Endothelial cell of umbilical vein (primary cell): Measurements from ENCODE around the gene CNEP1R1. TPM values are rescaled to one million over a fixed set of nuclear protein-coding genes. Genes with fewer than 3 reads are reported as not detected.

ENCODE experiments used
- BruUV-seq: library from RNA; stranded (reverse); fragments of 400-500 nt; replicated peaks from 2 replicates; lab custom pipeline; 2021; lab: Mats Ljungman, UMichigan
- CTCF ChIA-PET: fragments of 300-600, 350-600 bp; sonication (Branson Sonifier 250); formaldehyde crosslinking; loops from one replicate; lab custom pipeline; 2021; ENCODE audit warnings: antibody characterized with exemption, inconsistent platforms; lab: Charles Lee
- POLR2A ChIA-PET: fragments of 300-600, 350-600 bp; sonication (Branson Sonifier 250); formaldehyde crosslinking; loops from one replicate; lab custom pipeline; 2021; ENCODE audit warnings: antibody characterized with exemption, inconsistent platforms; lab: Charles Lee
- DNase-seq: peaks from one replicate; pipeline ENCODE4 v3.0.0-alpha.2; 2011; ENCODE audit warnings: low read depth, low spot score
- FAIRE-seq: peaks from 2 replicates; lab custom pipeline; 2011; peaks lifted over from hg19 to GRCh38; lab: Jason Lieb, UNC
- H2AFZ ChIP-seq: 2 replicates; pipeline ENCODE4 v1.6.0; 2012; ENCODE audit warnings: low read depth, low read length, control low read depth, inconsistent platforms
- H3K27ac ChIP-seq: 2 replicates; pipeline ENCODE4 v1.5.1; 2011; ENCODE audit warnings: low read depth, mild to moderate bottlenecking, control low read depth, low read length, moderate library complexity; ENCODE audit not compliant: insufficient read depth
- H3K27me3 ChIP-seq, 2 experiments: 2 replicates each; pipeline versions ENCODE4 v1.6.0 to v1.6.1; 2011; ENCODE audit warnings: low read length in 2 of 2, mixed read lengths in 1 of 2; ENCODE audit not compliant: control insufficient read depth in 2 of 2, insufficient read depth in 2 of 2
- H3K36me3 ChIP-seq, 2 experiments: 2 replicates in 1 of 2; 3 replicates in 1 of 2; pipeline ENCODE4 v1.5.1; 2011; ENCODE audit warnings: low read length in 2 of 2, mild to moderate bottlenecking in 1 of 2, moderate library complexity in 1 of 2; ENCODE audit not compliant: control insufficient read depth in 2 of 2, insufficient read depth in 2 of 2; ENCODE audit errors: extremely low read depth in 1 of 2
- H3K4me1 ChIP-seq: 3 replicates; pipeline ENCODE4 v1.5.1; 2011; ENCODE audit warnings: mild to moderate bottlenecking, low read length; ENCODE audit not compliant: control insufficient read depth, insufficient read depth; ENCODE audit errors: extremely low read depth
- H3K4me2 ChIP-seq: 2 replicates; pipeline ENCODE4 v1.6.1; 2011; ENCODE audit warnings: low read length, control low read depth, mixed read lengths; ENCODE audit not compliant: insufficient read depth
- H3K4me3 ChIP-seq, 3 experiments: fragments of 200-600 bp in 1 of 3; sonication (generic), shearing (Covaris generic) in 1 of 3; replicated peaks in 1 of 3; 2 replicates each; pipeline ENCODE4 v1.5.1; 2011 to 2016; ENCODE audit warnings: control low read depth in 3 of 3, low read length in 3 of 3, mild to moderate bottlenecking in 2 of 3, inconsistent platforms in 1 of 3, low read depth in 1 of 3, moderate library complexity in 1 of 3; ENCODE audit not compliant: insufficient read depth in 1 of 3
- H3K79me2 ChIP-seq: 2 replicates; pipeline ENCODE4 v1.6.0; 2012; ENCODE audit warnings: low read length, inconsistent platforms; ENCODE audit not compliant: control insufficient read depth, insufficient read depth
- H3K9ac ChIP-seq: replicated peaks from 2 replicates; pipeline ENCODE3; 2011; ENCODE audit warnings: low read length, control low read depth; ENCODE audit not compliant: insufficient read depth; ENCODE audit errors: extremely low read depth
- H3K9me1 ChIP-seq: replicated peaks from 3 replicates; pipeline ENCODE4 v1.6.0; 2011; ENCODE audit warnings: mild to moderate bottlenecking, low read length; ENCODE audit not compliant: control insufficient read depth, insufficient read depth; ENCODE audit errors: extremely low read depth
- H3K9me3 ChIP-seq: replicated peaks from 2 replicates; pipeline ENCODE4 v1.5.1; 2012; ENCODE audit warnings: low read length, inconsistent platforms; ENCODE audit not compliant: control insufficient read depth, insufficient read depth
- H4K20me1 ChIP-seq: replicated peaks from 2 replicates; pipeline ENCODE3; 2011; ENCODE audit warnings: mild to moderate bottlenecking, low read length; ENCODE audit not compliant: control insufficient read depth, insufficient read depth; ENCODE audit errors: extremely low read depth
- EZH2 ChIP-seq: IDR thresholded peaks from 2 replicates; pipeline ENCODE4 v1.6.1; 2012; ENCODE audit warnings: borderline replicate concordance, low read depth, mild to moderate bottlenecking, moderate library complexity, low read length, inconsistent platforms; ENCODE audit not compliant: severe bottlenecking
- FOS ChIP-seq: IDR thresholded peaks from 2 replicates; pipeline ENCODE4 v1.6.1; 2011; ENCODE audit warnings: mild to moderate bottlenecking, low read length, moderate library complexity, borderline replicate concordance; ENCODE audit not compliant: insufficient read depth
- GATA2 ChIP-seq: IDR thresholded peaks from 2 replicates; pipeline ENCODE4 v1.7.0; 2011; ENCODE audit warnings: low read depth, mild to moderate bottlenecking, moderate library complexity, mixed read lengths, low read length; ENCODE audit not compliant: insufficient read length, insufficient read depth
- JUN ChIP-seq: IDR thresholded peaks from 2 replicates; pipeline ENCODE4 v1.6.1; 2011; ENCODE audit warnings: borderline replicate concordance, low read depth; ENCODE audit not compliant: insufficient read length, insufficient read depth
- MYC ChIP-seq: IDR thresholded peaks from one replicate; pipeline ENCODE4 v1.6.1; 2011; ENCODE audit warnings: mild to moderate bottlenecking, low read depth, low read length
- POLR2A ChIP-seq: IDR thresholded peaks from 2 replicates; pipeline ENCODE4 v1.6.1; 2012; ENCODE audit warnings: low read depth, mild to moderate bottlenecking, control low read depth, low read length
- POLR2AphosphoS5 ChIP-seq: IDR thresholded peaks from 2 replicates; pipeline ENCODE4 v1.6.1; 2012; ENCODE audit warnings: low read depth, mild to moderate bottlenecking, control low read depth, low read length, moderate library complexity; ENCODE audit not compliant: insufficient read depth
- dilution Hi-C: fragments of 300-500 bp; cut with MboI; formaldehyde crosslinking; loops from one replicate; pipeline ENCODE4 v1.15.0; 2019; ENCODE audit warnings: low sequenced_read_pairs; ENCODE audit not compliant: extremely low pct_ligation_motif_present
- intact Hi-C: fragments of 100-400 bp; cut with micrococcal nuclease; formaldehyde crosslinking; loops from one replicate; pipeline ENCODE4 v1.10.0; 2022
- polyA plus RNA-seq, 4 experiments: library from polyadenylated mRNA; depleted of rRNA in 3 of 4; stranded (reverse) in 3 of 4; unstranded in 1 of 4; fragments of >200 nt; gene quantifications; 2 replicates each; pipeline versions ENCODE4 v1.2.1 to v1.2.3, GENCODE V29; 2011 to 2012; ENCODE audit warnings: missing spikeins in 1 of 4
- total RNA-seq: library from RNA; stranded (reverse); gene quantifications from 2 replicates; pipeline ENCODE4 v1.2.3, GENCODE V29; 2021
- TF ChIP-seq, protein P1 (sequence below): IDR thresholded peaks from 2 replicates; pipeline ENCODE4 v1.6.1; 2011; ENCODE audit not compliant: insufficient read depth, insufficient read length
- TF ChIP-seq, protein P2 (sequence below), 2 donors: IDR thresholded peaks; 1 replicate in 1 of 2; 2 replicates in 1 of 2; pipeline ENCODE4 v1.5.1; 2011; ENCODE audit warnings: low read length in 2 of 2, mild to moderate bottlenecking in 2 of 2, moderate library complexity in 2 of 2, control low read depth in 1 of 2, inconsistent platforms in 1 of 2, low read depth in 1 of 2; ENCODE audit not compliant: insufficient read depth in 1 of 2; ENCODE audit errors: extremely low read depth in 1 of 2

CNEP1R1 gene
- total and polyA plus RNA-seq, 2 donors (not counting 3 experiments of a cell fraction or from before 2014, with no cell fraction given): 15.3 to 23.2 TPM

DNA sequence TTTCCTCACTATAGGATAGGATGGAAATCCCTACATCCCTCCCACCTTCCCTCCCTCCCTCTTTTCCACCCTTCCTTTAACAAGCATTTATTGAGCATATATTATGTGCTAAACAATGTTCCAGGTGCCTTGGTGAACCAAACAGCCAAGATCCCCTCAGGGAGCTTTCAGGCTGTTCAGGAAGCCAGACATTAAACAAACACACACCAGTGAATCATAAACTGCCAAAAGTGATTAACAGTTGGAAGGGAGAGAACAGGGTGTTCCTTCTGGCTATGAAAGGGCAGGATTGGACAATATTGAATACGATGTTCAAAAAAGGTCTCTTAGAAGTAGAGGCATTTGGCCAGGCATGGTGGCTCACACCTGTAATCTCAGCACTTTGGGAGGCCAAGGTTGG lies 22.8 kb upstream of the CNEP1R1 start:
- TF ChIP-seq EZH2 (no peak), MYC (no peak), POLR2AphosphoS5 (no peak), POLR2A (no peak), GATA2 (no peak), FOS (no peak), JUN (no peak)
- TF ChIP-seq, protein P1, sequence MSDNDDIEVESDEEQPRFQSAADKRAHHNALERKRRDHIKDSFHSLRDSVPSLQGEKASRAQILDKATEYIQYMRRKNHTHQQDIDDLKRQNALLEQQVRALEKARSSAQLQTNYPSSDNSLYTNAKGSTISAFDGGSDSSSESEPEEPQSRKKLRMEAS: no peak
- TF ChIP-seq, protein P2, sequence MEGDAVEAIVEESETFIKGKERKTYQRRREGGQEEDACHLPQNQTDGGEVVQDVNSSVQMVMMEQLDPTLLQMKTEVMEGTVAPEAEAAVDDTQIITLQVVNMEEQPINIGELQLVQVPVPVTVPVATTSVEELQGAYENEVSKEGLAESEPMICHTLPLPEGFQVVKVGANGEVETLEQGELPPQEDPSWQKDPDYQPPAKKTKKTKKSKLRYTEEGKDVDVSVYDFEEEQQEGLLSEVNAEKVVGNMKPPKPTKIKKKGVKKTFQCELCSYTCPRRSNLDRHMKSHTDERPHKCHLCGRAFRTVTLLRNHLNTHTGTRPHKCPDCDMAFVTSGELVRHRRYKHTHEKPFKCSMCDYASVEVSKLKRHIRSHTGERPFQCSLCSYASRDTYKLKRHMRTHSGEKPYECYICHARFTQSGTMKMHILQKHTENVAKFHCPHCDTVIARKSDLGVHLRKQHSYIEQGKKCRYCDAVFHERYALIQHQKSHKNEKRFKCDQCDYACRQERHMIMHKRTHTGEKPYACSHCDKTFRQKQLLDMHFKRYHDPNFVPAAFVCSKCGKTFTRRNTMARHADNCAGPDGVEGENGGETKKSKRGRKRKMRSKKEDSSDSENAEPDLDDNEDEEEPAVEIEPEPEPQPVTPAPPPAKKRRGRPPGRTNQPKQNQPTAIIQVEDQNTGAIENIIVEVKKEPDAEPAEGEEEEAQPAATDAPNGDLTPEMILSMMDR (IDR thresholded peaks at IDR 0.05; ENCODE audit: extremely low read depth in 1 of 2, insufficient read depth in 1 of 2, low read depth in 1 of 2, low read length in 2 of 2): no peak
- Histone ChIP-seq H4K20me1 (no peaks in the 10 kb centered on the region), H3K9me3 (no peaks in the 10 kb centered on the region), H3K79me2 (no peaks in the 10 kb centered on the region), H3K4me1 (no peaks in the 10 kb centered on the region), H3K9ac (no peak overlapping the region), H3K9me1 (no peaks in the 10 kb centered on the region), H3K36me3 (no peaks in the 10 kb centered on the region), H3K27ac (no peak overlapping the region), H3K27me3 (no peaks in the 10 kb centered on the region), H2AFZ (no peak overlapping the region), H3K4me2 (no peak overlapping the region), H3K4me3 (no peak overlapping the region)
- CTCF ChIA-PET: interaction anchor here (2.3 kb wide), 1 partner anchor 23 kb away, joined by 7 read pairs; the partner anchor contains the start of gene CNEP1R1
- BruUV-seq: no TSS peak
- POLR2A ChIA-PET: no interaction called here
- no peak for DNase-seq
- intact Hi-C loops: no loop called here
- dilution Hi-C loops: no loop called here
- FAIRE-seq: no peak
